H1 (cell line): ENCODE measurements around the gene SNX17. TPM values are rescaled to one million over a fixed set of nuclear protein-coding genes. Genes with fewer than 3 reads are reported as not detected.

Experiments
- CTCF ChIA-PET: fragments of 300-600 bp; sonication (Branson Sonifier 250); formaldehyde crosslinking; loops from one replicate; lab custom pipeline; 2021; ENCODE audit not compliant: partially characterized antibody; lab: Charles Lee
- POLR2A ChIA-PET: fragments of 300-600 bp; sonication (Branson Sonifier 250); formaldehyde crosslinking; loops from one replicate; lab custom pipeline; 2021; ENCODE audit warnings: inconsistent platforms; ENCODE audit not compliant: partially characterized antibody; lab: Charles Lee
- DNase-seq, 2 experiments: peaks; one replicate each; pipeline versions ENCODE4 v3.0.0 to v3.0.0-alpha.2; 2010 to 2022; ENCODE audit warnings: low spot score in 2 of 2, low read depth in 1 of 2, mixed read lengths in 1 of 2
- FAIRE-seq: peaks from 2 replicates; lab custom pipeline; 2011; peaks lifted over from hg19 to GRCh38; lab: Jason Lieb, UNC
- H2AFZ ChIP-seq: 2 replicates; pipeline ENCODE4 v1.8.1; 2012; ENCODE audit warnings: low read length, inconsistent platforms
- H2AK5ac ChIP-seq: 2 replicates; pipeline ENCODE4 v1.6.1; 2013; ENCODE audit warnings: low read depth, low read length
- H2BK120ac ChIP-seq: replicated peaks from 2 replicates; pipeline ENCODE3; 2013; ENCODE audit warnings: low read depth, low read length, inconsistent platforms
- H2BK12ac ChIP-seq: 2 replicates; pipeline ENCODE4 v1.6.1; 2013; ENCODE audit warnings: low read depth, low read length
- H2BK15ac ChIP-seq: 2 replicates; pipeline ENCODE4 v1.6.1; 2013; ENCODE audit warnings: low read length
- H2BK20ac ChIP-seq: 2 replicates; pipeline ENCODE4 v1.6.1; 2013; ENCODE audit warnings: low read length
- H2BK5ac ChIP-seq: 2 replicates; pipeline ENCODE4 v1.6.1; 2013; ENCODE audit warnings: low read depth, low read length
- H3K14ac ChIP-seq: 2 replicates; pipeline ENCODE4 v1.6.1; 2013; ENCODE audit warnings: inconsistent platforms; ENCODE audit not compliant: insufficient read length
- H3K18ac ChIP-seq: 2 replicates; pipeline ENCODE4 v1.6.1; 2013; ENCODE audit warnings: low read length; ENCODE audit errors: extremely low read depth
- H3K23ac ChIP-seq: 2 replicates; pipeline ENCODE4 v1.6.1; 2013; ENCODE audit warnings: inconsistent platforms; ENCODE audit not compliant: insufficient read length
- H3K23me2 ChIP-seq: 2 replicates; pipeline ENCODE4 v1.6.1; 2013; ENCODE audit warnings: low read depth, low read length
- H3K27ac ChIP-seq: 2 replicates; pipeline ENCODE4 v1.6.1; 2011; ENCODE audit warnings: low read depth, low read length, inconsistent platforms
- H3K27me3 ChIP-seq, 4 experiments: replicated peaks in 1 of 4; 1 replicate in 1 of 4; 2 replicates in 3 of 4; pipeline versions ENCODE4 v1.6.1 to v1.8.1; 2011 to 2013; ENCODE audit warnings: low read length in 3 of 4, mild to moderate bottlenecking in 3 of 4, inconsistent platforms in 2 of 4, mixed read lengths in 2 of 4, moderate library complexity in 1 of 4; ENCODE audit not compliant: control insufficient read depth in 3 of 4, insufficient read depth in 3 of 4; ENCODE audit errors: extremely low read depth in 1 of 4
- H3K36me3 ChIP-seq, 4 experiments: 2 replicates each; pipeline versions ENCODE4 v1.6.1 to v1.8.1; 2011 to 2013; ENCODE audit warnings: mild to moderate bottlenecking in 4 of 4, low read length in 3 of 4, moderate library complexity in 2 of 4, control low read depth in 1 of 4, inconsistent platforms in 1 of 4; ENCODE audit not compliant: insufficient read depth in 4 of 4, control insufficient read depth in 2 of 4
- H3K4ac ChIP-seq: replicated peaks from 2 replicates; pipeline ENCODE3; 2013; ENCODE audit warnings: low read length, low read depth, mixed read lengths, inconsistent platforms; ENCODE audit not compliant: insufficient read length
- H3K4me1 ChIP-seq, 4 experiments: replicated peaks in 1 of 4; 1 replicate in 1 of 4; 2 replicates in 3 of 4; pipeline versions ENCODE4 v1.6.1 to v1.8.1; 2011 to 2013; ENCODE audit warnings: low read length in 3 of 4, inconsistent platforms in 2 of 4, mixed read lengths in 1 of 4; ENCODE audit not compliant: insufficient read depth in 4 of 4, control insufficient read depth in 3 of 4
- H3K4me2 ChIP-seq, 2 experiments: 2 replicates each; pipeline versions ENCODE4 v1.6.1 to v1.8.1; 2011 to 2013; ENCODE audit warnings: low read depth in 2 of 2, low read length in 2 of 2, control low read depth in 1 of 2, inconsistent platforms in 1 of 2, mild to moderate bottlenecking in 1 of 2; ENCODE audit not compliant: insufficient read depth in 1 of 2
- H3K4me3 ChIP-seq, 4 experiments: fragments of 200-600, 300-600 bp in 1 of 4; sonication (generic), shearing (Covaris generic), sonication (Bioruptor Twin) in 1 of 4; 2 replicates each; pipeline versions ENCODE4 v1.5.1 to v1.8.1; 2011 to 2016; ENCODE audit warnings: low read length in 4 of 4, low read depth in 3 of 4, control low read depth in 2 of 4, inconsistent platforms in 2 of 4, mild to moderate bottlenecking in 2 of 4, mixed read lengths in 1 of 4, moderate library complexity in 1 of 4; ENCODE audit not compliant: insufficient read depth in 2 of 4; ENCODE audit errors: extremely low read depth in 1 of 4
- H3K56ac ChIP-seq: replicated peaks from 2 replicates; pipeline ENCODE3; 2013; ENCODE audit warnings: low read depth, mild to moderate bottlenecking, mixed read lengths, low read length, inconsistent platforms; ENCODE audit not compliant: insufficient read length
- H3K79me1 ChIP-seq: 2 replicates; pipeline ENCODE4 v1.6.1; 2013; ENCODE audit warnings: low read depth, low read length, control low read depth
- H3K79me2 ChIP-seq, 2 experiments: 2 replicates each; pipeline versions ENCODE4 v1.6.1 to v1.8.1; 2012 to 2013; ENCODE audit warnings: low read length in 2 of 2, mild to moderate bottlenecking in 2 of 2, inconsistent platforms in 1 of 2; ENCODE audit not compliant: insufficient read depth in 2 of 2, control insufficient read depth in 1 of 2
- H3K9ac ChIP-seq, 4 experiments: replicated peaks in 1 of 4; 1 replicate in 1 of 4; 2 replicates in 3 of 4; pipeline versions ENCODE4 v1.6.1 to v1.8.1; 2011 to 2013; ENCODE audit warnings: low read depth in 3 of 4, low read length in 3 of 4, control low read depth in 2 of 4, mild to moderate bottlenecking in 2 of 4, moderate library complexity in 2 of 4, inconsistent platforms in 1 of 4; ENCODE audit errors: extremely low read depth in 1 of 4
- H3K9me3 ChIP-seq, 2 experiments: 2 replicates each; pipeline versions ENCODE4 v1.6.1 to v1.8.1; 2012 to 2013; ENCODE audit warnings: mild to moderate bottlenecking in 2 of 2, moderate library complexity in 2 of 2, control low read depth in 1 of 2, inconsistent platforms in 1 of 2, low read depth in 1 of 2, low read length in 1 of 2, mixed read lengths in 1 of 2; ENCODE audit not compliant: insufficient read depth in 2 of 2
- H4K20me1 ChIP-seq, 2 experiments: replicated peaks in 1 of 2; 2 replicates each; pipeline versions ENCODE3 to v1.8.1; 2011 to 2013; ENCODE audit warnings: inconsistent platforms in 2 of 2, low read length in 2 of 2, mild to moderate bottlenecking in 1 of 2; ENCODE audit not compliant: insufficient read depth in 2 of 2, control insufficient read depth in 1 of 2
- H4K5ac ChIP-seq: 2 replicates; pipeline ENCODE4 v1.6.1; 2013; ENCODE audit warnings: low read length, low read depth, mixed read lengths, inconsistent platforms; ENCODE audit not compliant: insufficient read length
- H4K8ac ChIP-seq: 2 replicates; pipeline ENCODE4 v1.8.0; 2013; ENCODE audit warnings: mild to moderate bottlenecking, moderate library complexity, low read length, inconsistent platforms; ENCODE audit not compliant: insufficient read depth; ENCODE audit errors: extremely low read depth
- H4K91ac ChIP-seq: replicated peaks from 2 replicates; pipeline ENCODE3; 2013; ENCODE audit warnings: low read length, mixed read lengths, inconsistent platforms; ENCODE audit not compliant: insufficient read length
- GABPA ChIP-seq: IDR thresholded peaks from 2 replicates; pipeline ENCODE4 v1.6.1; 2011; ENCODE audit warnings: mild to moderate bottlenecking, low read length, moderate library complexity, borderline replicate concordance; ENCODE audit not compliant: insufficient read depth
- KDM1A ChIP-seq: fragments of 200-600, 300-600 bp; sonication (generic); IDR thresholded peaks from 2 replicates; pipeline ENCODE4 v1.7.1; 2016; ENCODE audit warnings: mild to moderate bottlenecking, low read length, borderline replicate concordance
- NRF1 ChIP-seq: IDR thresholded peaks from 2 replicates; pipeline ENCODE4 v1.6.1; 2011; ENCODE audit warnings: mild to moderate bottlenecking, low read depth, low read length, improper control_type of control experiment
- RNF2 ChIP-seq: fragments of 200-900, 300-1000 bp; sonication (generic); IDR thresholded peaks from 2 replicates; pipeline ENCODE4 v1.7.1; 2016; ENCODE audit warnings: borderline replicate concordance, low read depth, mild to moderate bottlenecking, antibody characterized with exemption, low read length; ENCODE audit not compliant: poor library complexity, severe bottlenecking; ENCODE audit errors: missing control alignments
- SIN3A ChIP-seq, 2 experiments: IDR thresholded peaks in 1 of 2; conservative IDR thresholded peaks in 1 of 2; 2 replicates each; pipeline ENCODE4 v1.6.1; 2011 to 2012; ENCODE audit warnings: low read length in 2 of 2, improper control_type of control experiment in 1 of 2, low read depth in 1 of 2, mild to moderate bottlenecking in 1 of 2
- SP2 ChIP-seq: IDR thresholded peaks from 2 replicates; pipeline ENCODE4 v1.6.1; 2012; ENCODE audit warnings: mild to moderate bottlenecking, low read length, inconsistent platforms
- SP4 ChIP-seq: IDR thresholded peaks from 2 replicates; pipeline ENCODE4 v1.6.1; 2012; ENCODE audit warnings: low read length, inconsistent platforms
- TAF1 ChIP-seq: IDR thresholded peaks from 2 replicates; pipeline ENCODE4 v1.6.1; 2011; ENCODE audit warnings: mild to moderate bottlenecking, low read depth, low read length
- WGBS, 2 experiments: shearing (Covaris generic) in 1 of 2; methylation state at CpG; one replicate each; pipeline versions ENCODE4 v1.1.6 to v1.1.7; 2013 to 2015; ENCODE audit warnings: low lambda C conversion rate in 2 of 2, mixed read lengths in 2 of 2, inconsistent platforms in 1 of 2, low coverage in 1 of 2, missing lambda C conversion rate in 1 of 2; ENCODE audit not compliant: insufficient replicate concordance in 2 of 2, insufficient coverage in 1 of 2, insufficient read length in 1 of 2; ENCODE audit errors: extremely low coverage in 1 of 2, missing lambda C conversion rate in 1 of 2; 5-methylcytosine and 5-hydroxymethylcytosine counted together
- polyA plus RNA-seq, 7 experiments: library from polyadenylated mRNA; depleted of rRNA in 3 of 7; stranded (reverse) in 5 of 7; unstranded in 2 of 7; fragments of >200 nt in 5 of 7; fragments of 200-250 nt in 2 of 7; gene quantifications; 1 replicate in 5 of 7; 2 replicates in 1 of 7; 4 replicates in 1 of 7; pipeline versions ENCODE4 v1.2.1 to v1.2.3, GENCODE V29; 2011 to 2013; ENCODE audit warnings: missing spikeins in 2 of 7, mixed read lengths in 2 of 7
- total RNA-seq: library from RNA; stranded (reverse); fragmentation: NEBNext Ultra II Directional; extraction: Animal tissue kit (Norgen Biotek cat#: 25700); gene quantifications from 2 replicates; pipeline ENCODE4 v1.2.1, GENCODE V29; 2021

SNX17 gene
- total and polyA plus RNA-seq, 2 of the 8 experiments (the other 6 are each of a cell fraction or from before 2014, with no cell fraction given) = 54.9 to 66.2 TPM

DNA sequence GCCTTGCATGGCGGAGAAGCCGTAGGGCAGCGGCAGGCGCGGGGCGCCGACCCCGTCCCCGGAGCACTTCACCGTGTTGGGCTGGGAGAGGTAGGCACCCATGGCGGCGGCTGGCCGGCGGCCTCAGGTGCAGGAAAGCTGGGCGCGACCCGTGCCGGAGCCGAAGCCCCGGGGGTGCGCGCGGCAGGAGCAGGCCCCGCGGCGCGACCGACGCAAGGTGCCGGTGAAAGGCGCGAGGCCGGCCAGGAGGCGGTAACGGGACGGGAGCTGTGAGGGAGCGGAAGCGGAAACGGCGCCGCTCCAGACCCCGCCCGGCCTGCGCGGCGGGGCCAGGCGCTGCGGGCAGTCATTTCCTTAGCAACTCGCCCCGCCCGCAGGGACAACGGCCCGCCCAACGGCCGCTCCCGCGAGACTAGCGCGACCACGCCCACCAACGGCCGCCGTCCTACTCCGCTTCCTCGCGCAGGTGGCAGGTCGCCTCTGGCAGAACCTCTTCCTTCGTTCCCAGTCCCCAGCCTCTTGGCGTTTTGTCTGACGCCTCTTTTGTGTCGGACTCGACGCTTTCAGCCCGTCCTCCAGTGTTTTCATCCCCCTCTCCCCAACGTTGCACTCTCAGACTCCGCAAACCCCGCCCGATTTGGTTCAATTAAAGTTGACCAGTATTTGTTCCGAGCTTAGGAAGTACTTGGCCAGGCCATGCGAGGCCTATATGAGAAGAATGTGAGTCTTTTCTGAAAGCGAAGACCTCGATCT is 39.1 kb downstream of the SNX17 start, which contains the start of gene PPM1G:
PPM1G (minus strand) TSS at position 271 of the 753 bp plus-strand sequence; CDS start at position 102, 169 bp downstream.
- peak within 1 kb of the TSS; percentile 36; the same call in 1 of the 2 replicates for H2BK15ac ChIP-seq
- WGBS, 2 experiments = 4% methylated on average over 68 of the region's 82 CpGs; no CpG with 5 or more reads in 1 of the 2 experiments
- no peak within 1 kb of the TSS for H2BK20ac ChIP-seq
- peak within 1 kb of the TSS; percentile 41 for H3K4ac ChIP-seq
- FAIRE-seq (no peak), DNase-seq (peak; percentile 87 to 99)
- ChIA-PET POLR2A (interaction anchor here (0.7 to 4.1 kb wide), 25 partner anchors 10 to 328 kb away, joined by 3 to 48 read pairs (median 5); partner anchors contain the start of genes CCDC121, EIF2B4, FNDC4 and GPN1), CTCF (interaction anchor here (1.1 to 2.7 kb wide), 8 partner anchors 12 to 238 kb away, joined by 3 to 8 read pairs (median 5); no protein-coding TSS in a partner anchor)
- H2AFZ ChIP-seq = peak within 1 kb of the TSS; percentile 83; the same call in 1 of the 2 replicates
- no peak within 1 kb of the TSS for H2BK120ac ChIP-seq
- peak within 1 kb of the TSS; percentile 78 for H3K56ac ChIP-seq
- H3K4me2 ChIP-seq = peak within 1 kb of the TSS; percentile 87 to 88
- H3K79me1 ChIP-seq = no peaks in the 10 kb centered on the region
- peak within 1 kb of the TSS; percentile 78 for H3K27ac ChIP-seq
- H3K27me3 ChIP-seq = no peaks in the 10 kb centered on the region
- peaks cover 7% of the 10 kb centered on the region for H3K23me2 ChIP-seq
- peak within 1 kb of the TSS; percentile 1; the same call in 1 of the 2 replicates for H2AK5ac ChIP-seq
- peaks cover 3 to 6% of the 10 kb centered on the region in 2 experiments for H4K20me1 ChIP-seq
- H3K9ac ChIP-seq = peak within 1 kb of the TSS; percentile 83 to 94 (median 90)
- H3K4me1 ChIP-seq = peaks cover 0 to 5% (median 3%) of the 10 kb centered on the region in 4 experiments; a peak in 4 of 7 replicates
- H4K5ac ChIP-seq = peak within 1 kb of the TSS; percentile 95
- H3K23ac ChIP-seq = no peak within 1 kb of the TSS
- peak within 1 kb of the TSS; percentile 32 for H4K91ac ChIP-seq
- H3K4me3 ChIP-seq = peak within 1 kb of the TSS; percentile 68 to 96 (median 92)
- peak within 1 kb of the TSS; percentile 73; the same call in 1 of the 2 replicates for H2BK12ac ChIP-seq
- H4K8ac ChIP-seq = peak within 1 kb of the TSS; percentile 95
- H2BK5ac ChIP-seq = peak within 1 kb of the TSS; percentile 87
- H3K9me3 ChIP-seq = no peaks in the 10 kb centered on the region
- H3K79me2 ChIP-seq = peaks cover 26 to 47% of the 10 kb centered on the region in 2 experiments
- H3K18ac ChIP-seq = peak within 1 kb of the TSS; percentile 92
- H3K14ac ChIP-seq = no peak within 1 kb of the TSS
- H3K36me3 ChIP-seq = peaks cover 0 to 4% (median 0%) of the 10 kb centered on the region in 4 experiments; a peak in 2 of 8 replicates
- peak; percentile 56 to 64; a peak in 3 of 4 replicates for TF ChIP-seq SIN3A (conservative IDR thresholded peaks at IDR 0.05 in 1 of 2, IDR thresholded peaks at IDR 0.05 in 1 of 2; ENCODE audit: low read depth in 1 of 2, low read length in 2 of 2)
- peak; percentile 89 for TF ChIP-seq GABPA
- 0 out of 2 replicates have a peak, but pooled peaks have one; percentile 14 for TF ChIP-seq NRF1
- TF ChIP-seq RNF2 = no peak
- TF ChIP-seq SP4 = no peak; the same call in 1 of the 2 replicates
- TF ChIP-seq KDM1A = no peak
- TF ChIP-seq SP2 = no peak
- TF ChIP-seq TAF1 = peak; percentile 93
